AG09319 (cell line): ENCODE data around the gene FLYWCH1.

Experiments
- DNase-seq: peaks from one replicate; pipeline ENCODE4 v3.0.0-alpha.2; 2010; ENCODE audit warnings: low read depth; ENCODE audit errors: extremely low read depth
- TF ChIP-seq, protein P1 (sequence below): IDR thresholded peaks from 2 replicates; pipeline ENCODE4 v1.5.1; 2011; ENCODE audit warnings: low read depth, mild to moderate bottlenecking, inconsistent platforms, low read length, moderate library complexity

FLYWCH1 gene

DNA sequence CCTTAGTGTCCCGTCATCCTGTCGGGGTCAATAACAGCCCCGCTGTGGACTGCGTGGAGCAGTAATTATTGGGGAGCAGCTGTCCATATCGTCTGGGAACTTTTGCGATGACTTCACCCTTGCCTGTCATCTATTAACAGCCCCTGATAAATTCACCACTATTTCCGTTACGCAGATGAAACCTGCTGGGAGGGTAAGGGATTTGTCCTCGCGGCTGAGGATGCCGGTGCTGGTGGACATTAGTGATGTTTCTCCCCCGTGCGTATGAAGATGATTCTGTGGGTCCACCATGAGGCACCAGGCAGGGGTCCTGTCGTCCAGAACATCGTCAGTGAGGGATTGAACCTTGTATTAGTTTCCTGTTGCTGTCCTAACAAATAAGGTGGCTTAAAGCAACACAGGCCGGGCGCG is 27.7 kb upstream of the FLYWCH1 start:
- no peak for DNase-seq
- TF ChIP-seq, protein P1, sequence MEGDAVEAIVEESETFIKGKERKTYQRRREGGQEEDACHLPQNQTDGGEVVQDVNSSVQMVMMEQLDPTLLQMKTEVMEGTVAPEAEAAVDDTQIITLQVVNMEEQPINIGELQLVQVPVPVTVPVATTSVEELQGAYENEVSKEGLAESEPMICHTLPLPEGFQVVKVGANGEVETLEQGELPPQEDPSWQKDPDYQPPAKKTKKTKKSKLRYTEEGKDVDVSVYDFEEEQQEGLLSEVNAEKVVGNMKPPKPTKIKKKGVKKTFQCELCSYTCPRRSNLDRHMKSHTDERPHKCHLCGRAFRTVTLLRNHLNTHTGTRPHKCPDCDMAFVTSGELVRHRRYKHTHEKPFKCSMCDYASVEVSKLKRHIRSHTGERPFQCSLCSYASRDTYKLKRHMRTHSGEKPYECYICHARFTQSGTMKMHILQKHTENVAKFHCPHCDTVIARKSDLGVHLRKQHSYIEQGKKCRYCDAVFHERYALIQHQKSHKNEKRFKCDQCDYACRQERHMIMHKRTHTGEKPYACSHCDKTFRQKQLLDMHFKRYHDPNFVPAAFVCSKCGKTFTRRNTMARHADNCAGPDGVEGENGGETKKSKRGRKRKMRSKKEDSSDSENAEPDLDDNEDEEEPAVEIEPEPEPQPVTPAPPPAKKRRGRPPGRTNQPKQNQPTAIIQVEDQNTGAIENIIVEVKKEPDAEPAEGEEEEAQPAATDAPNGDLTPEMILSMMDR, result no peak

- TF ChIP-seq, protein P1, result no peak; the same call in 1 of the 2 replicates
- no peak for DNase-seq
Observed at GRCh38 chr16:2894231-2894630, 17.5 kb upstream of the FLYWCH1 start.

DNA sequence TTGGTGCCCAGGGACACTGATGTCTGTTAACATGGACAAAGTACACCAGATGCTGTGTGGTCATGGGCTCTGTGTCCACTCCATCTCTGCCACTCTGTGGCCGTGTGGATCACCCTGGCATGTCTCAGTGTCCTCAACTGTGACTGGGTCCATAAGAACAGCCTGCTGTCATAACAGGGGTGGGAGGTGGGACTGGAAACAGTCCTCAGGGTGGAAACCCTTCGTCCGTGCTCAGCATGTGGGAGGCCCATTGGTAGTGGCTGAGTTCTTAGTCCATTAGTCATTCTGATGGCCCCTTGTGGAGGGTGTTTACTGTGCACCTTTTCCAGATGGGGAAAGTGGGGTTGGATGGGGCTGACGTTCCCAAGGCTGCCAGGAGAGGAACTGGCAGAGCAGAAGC is 15.9 kb upstream of the FLYWCH1 start:
- TF ChIP-seq, protein P1, result no peak
- DNase-seq, result no peak

DNA sequence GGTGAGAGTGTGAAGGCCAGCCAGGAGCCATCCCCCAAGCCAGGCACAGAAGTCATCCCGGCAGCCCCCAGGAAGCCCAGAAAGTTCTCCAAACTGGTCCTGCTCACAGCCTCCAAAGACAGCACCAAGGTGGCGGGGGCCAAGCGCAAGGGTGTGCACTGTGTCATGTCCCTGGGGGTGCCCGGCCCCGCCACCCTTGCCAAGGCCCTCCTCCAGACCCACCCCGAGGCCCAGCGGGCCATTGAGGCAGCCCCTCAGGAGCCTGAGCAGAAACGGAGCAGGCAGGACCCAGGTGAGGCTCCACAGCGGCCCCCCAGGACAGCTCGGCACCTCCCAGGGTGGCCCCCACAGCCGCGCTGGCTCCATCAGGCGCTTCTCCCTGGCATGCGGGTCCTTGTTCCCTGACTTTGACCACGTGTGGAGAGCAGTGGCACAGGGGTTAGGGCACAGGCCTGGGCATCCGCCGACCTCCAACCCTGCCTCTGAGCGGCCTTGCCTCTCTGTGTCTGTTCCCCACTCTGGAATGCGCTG is 15.2 kb upstream of the FLYWCH1 start:
- TF ChIP-seq, protein P1, result no peak
- DNase-seq, result no peak

GRCh38 chr16:2897110-2897509 is 14.6 kb upstream of the FLYWCH1 start:
- DNase-seq, result no peak
- TF ChIP-seq, protein P1, result no peak

GRCh38 chr16:2898831-2899563 is 12.7 kb upstream of the FLYWCH1 start:
- DNase-seq, result no peak

DNA sequence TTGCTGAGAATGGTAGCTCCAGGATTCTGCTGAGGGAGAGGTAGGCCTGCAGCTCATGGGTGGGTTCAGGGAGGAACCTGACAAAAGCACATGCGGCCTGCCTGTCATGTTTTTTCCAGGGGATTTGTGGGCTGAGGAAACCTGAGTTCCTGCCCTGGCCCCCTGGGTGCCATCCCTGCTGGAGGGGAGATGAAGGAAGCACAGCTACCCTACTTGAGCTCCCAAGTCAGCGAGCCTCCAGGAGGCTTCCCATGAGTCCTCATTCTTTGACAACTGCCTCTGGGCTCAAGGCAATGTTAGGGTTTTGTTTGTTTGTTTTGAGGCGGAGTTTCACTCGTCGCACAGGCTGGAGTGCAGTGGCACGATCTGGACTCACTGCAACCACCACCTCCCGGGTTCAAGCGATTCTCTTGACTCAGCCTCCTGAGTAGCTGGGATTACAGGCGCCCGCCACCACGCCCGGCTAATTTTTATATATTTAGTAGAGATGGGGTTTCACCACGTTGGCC is 12.1 kb upstream of the FLYWCH1 start:
- DNase-seq, result no peak
- TF ChIP-seq, protein P1, result no peak

More at GRCh38 chr16:2898831-2899563, 12.7 kb upstream of the FLYWCH1 start:
- TF ChIP-seq, protein P1, result no peak
